H9 (cell line): ENCODE data around the gene OVAAL. TPM values are rescaled to one million over a fixed set of nuclear protein-coding genes. Genes with fewer than 3 reads are reported as not detected.
A peak's percentile ranks its signal among the peaks of the same experiment; 100 is the strongest.

ENCODE experiments used
- DNase-seq: peaks from one replicate; pipeline ENCODE4 v3.0.0-alpha.2; 2017
- H2AFZ ChIP-seq: one replicate; pipeline ENCODE4 v1.6.1; 2013; ENCODE audit warnings: mild to moderate bottlenecking, low read length, control low read depth, moderate library complexity
- H2AK5ac ChIP-seq: 2 replicates; pipeline ENCODE4 v1.6.1; 2013; ENCODE audit warnings: low read length, control low read depth, mixed read lengths; ENCODE audit not compliant: insufficient read length
- H2BK120ac ChIP-seq: one replicate; pipeline ENCODE4 v1.6.1; 2013; ENCODE audit warnings: low read depth, mild to moderate bottlenecking, low read length, control low read depth, inconsistent platforms; ENCODE audit not compliant: poor library complexity, severe bottlenecking
- H2BK12ac ChIP-seq: 2 replicates; pipeline ENCODE4 v1.6.1; 2013; ENCODE audit warnings: low read length, control low read depth, mixed read lengths, low read depth; ENCODE audit not compliant: insufficient read length
- H2BK15ac ChIP-seq: 2 replicates; pipeline ENCODE4 v1.6.1; 2013; ENCODE audit warnings: low read depth, low read length, control low read depth
- H2BK20ac ChIP-seq: one replicate; pipeline ENCODE4 v1.6.1; 2013; ENCODE audit warnings: low read depth, mild to moderate bottlenecking, low read length, control low read depth, inconsistent platforms; ENCODE audit not compliant: poor library complexity, severe bottlenecking
- H2BK5ac ChIP-seq: 2 replicates; pipeline ENCODE4 v1.6.1; 2013; ENCODE audit warnings: low read length, control low read depth, mixed read lengths; ENCODE audit not compliant: insufficient read length
- H3K14ac ChIP-seq: 2 replicates; pipeline ENCODE4 v1.6.1; 2013; ENCODE audit warnings: low read length, control low read depth; ENCODE audit not compliant: insufficient read depth
- H3K18ac ChIP-seq: 2 replicates; pipeline ENCODE4 v1.6.1; 2013; ENCODE audit warnings: low read depth, mild to moderate bottlenecking, mixed read lengths, low read length, control low read depth; ENCODE audit not compliant: insufficient read length
- H3K23ac ChIP-seq: 2 replicates; pipeline ENCODE4 v1.6.1; 2013; ENCODE audit warnings: low read length, control low read depth, mixed read lengths, low read depth; ENCODE audit not compliant: insufficient read length
- H3K23me2 ChIP-seq: 2 replicates; pipeline ENCODE4 v1.6.1; 2013; ENCODE audit warnings: low read depth, mild to moderate bottlenecking, mixed read lengths, low read length, control low read depth; ENCODE audit not compliant: insufficient read length, poor library complexity, severe bottlenecking
- H3K27ac ChIP-seq: 2 replicates; pipeline ENCODE4 v1.5.1; 2013; ENCODE audit warnings: low read length, control low read depth, mixed read lengths, low read depth; ENCODE audit not compliant: insufficient read length
- H3K27me3 ChIP-seq: 2 replicates; pipeline ENCODE4 v1.6.1; 2013; ENCODE audit warnings: low read length, control low read depth, inconsistent platforms; ENCODE audit not compliant: insufficient read depth
- H3K4ac ChIP-seq: 2 replicates; pipeline ENCODE4 v1.6.1; 2013; ENCODE audit warnings: low read depth, mild to moderate bottlenecking, control low read depth, inconsistent platforms, low read length, moderate library complexity
- H3K4me1 ChIP-seq: 2 replicates; pipeline ENCODE4 v1.6.1; 2013; ENCODE audit warnings: low read length, control low read depth, inconsistent platforms; ENCODE audit not compliant: insufficient read depth
- H3K4me2 ChIP-seq: 2 replicates; pipeline ENCODE4 v1.6.1; 2013; ENCODE audit warnings: low read length, control low read depth, mixed read lengths; ENCODE audit not compliant: insufficient read length, insufficient read depth
- H3K56ac ChIP-seq: 2 replicates; pipeline ENCODE4 v1.6.1; 2013; ENCODE audit warnings: low read depth, mild to moderate bottlenecking, mixed read lengths, low read length, control low read depth; ENCODE audit not compliant: insufficient read length
- H3K79me1 ChIP-seq: 2 replicates; pipeline ENCODE4 v1.6.1; 2013; ENCODE audit warnings: low read depth, mild to moderate bottlenecking, moderate library complexity, low read length, control low read depth, inconsistent platforms; ENCODE audit not compliant: insufficient read depth, poor library complexity, severe bottlenecking
- H3K79me2 ChIP-seq: 2 replicates; pipeline ENCODE4 v1.6.1; 2013; ENCODE audit warnings: low read length, control low read depth, inconsistent platforms; ENCODE audit not compliant: insufficient read depth
- H3K9ac ChIP-seq: 2 replicates; pipeline ENCODE4 v1.6.1; 2013; ENCODE audit warnings: low read length, control low read depth, mixed read lengths; ENCODE audit not compliant: insufficient read length; ENCODE audit errors: extremely low read depth
- H3K9me3 ChIP-seq: one replicate; pipeline ENCODE4 v1.6.1; 2013; ENCODE audit warnings: low read depth, low read length, inconsistent platforms; ENCODE audit not compliant: control insufficient read depth
- H3T11ph ChIP-seq: one replicate; pipeline ENCODE4 v1.6.1; 2013; ENCODE audit warnings: mild to moderate bottlenecking, low read length, control low read depth, inconsistent platforms
- H4K20me1 ChIP-seq: one replicate; pipeline ENCODE4 v1.6.1; 2013; ENCODE audit not compliant: control insufficient read depth, insufficient read length, insufficient read depth
- H4K5ac ChIP-seq: 2 replicates; pipeline ENCODE4 v1.6.1; 2013; ENCODE audit warnings: low read depth, mild to moderate bottlenecking, mixed read lengths, low read length, control low read depth; ENCODE audit not compliant: insufficient read length
- H4K8ac ChIP-seq: replicated peaks from 2 replicates; pipeline ENCODE4 v1.6.1; 2013; ENCODE audit warnings: low read length, control low read depth, mixed read lengths, low read depth; ENCODE audit not compliant: insufficient read length
- H4K91ac ChIP-seq: 2 replicates; pipeline ENCODE4 v1.6.1; 2013; ENCODE audit warnings: low read depth, mild to moderate bottlenecking, moderate library complexity, mixed read lengths, low read length, control low read depth; ENCODE audit not compliant: insufficient read length
- H3K27ac Mint-ChIP-seq, 3 experiments: 2 replicates in 2 of 3; 3 replicates in 1 of 3; pipeline ENCODE4 v1.8.0; 2020 to 2021; ENCODE audit warnings: mixed read lengths in 3 of 3, mild to moderate bottlenecking in 1 of 3, moderate library complexity in 1 of 3
- H3K27me3 Mint-ChIP-seq: 2 replicates; pipeline ENCODE4 v1.8.0; 2021; ENCODE audit warnings: low read depth, mild to moderate bottlenecking, moderate library complexity, mixed read lengths
- H3K36me3 Mint-ChIP-seq, 3 experiments: 2 replicates in 2 of 3; 3 replicates in 1 of 3; pipeline ENCODE4 v1.8.0; 2020 to 2021; ENCODE audit warnings: low read depth in 3 of 3, mixed read lengths in 3 of 3; ENCODE audit not compliant: insufficient read depth in 1 of 3
- H3K4me1 Mint-ChIP-seq, 2 experiments: 2 replicates each; pipeline ENCODE4 v1.8.0; 2020; ENCODE audit warnings: mixed read lengths in 2 of 2
- H3K4me3 Mint-ChIP-seq, 2 experiments: 2 replicates in 1 of 2; 3 replicates in 1 of 2; pipeline ENCODE4 v1.8.0; 2020 to 2021; ENCODE audit warnings: mild to moderate bottlenecking in 2 of 2, mixed read lengths in 2 of 2, moderate library complexity in 1 of 2
- H3K9me3 Mint-ChIP-seq, 2 experiments: 2 replicates in 1 of 2; 3 replicates in 1 of 2; pipeline ENCODE4 v1.8.0; 2020; ENCODE audit warnings: mild to moderate bottlenecking in 2 of 2, mixed read lengths in 2 of 2, moderate library complexity in 1 of 2
- WGBS: extraction: QIAGEN DNeasy Blood & Tissue Kit; methylation state at CpG from one replicate; pipeline ENCODE4 v1.1.7; 2013; ENCODE audit warnings: missing lambda C conversion rate, low lambda C conversion rate, mixed read lengths; ENCODE audit not compliant: insufficient read length; ENCODE audit errors: extremely low coverage; 5-methylcytosine and 5-hydroxymethylcytosine counted together
- total RNA-seq: library from RNA; stranded (reverse); gene quantifications from 2 replicates; pipeline ENCODE4 v1.2.1, GENCODE V29; 2021
- TF ChIP-seq, protein P1 (sequence below): fragments of 200-600 bp; sonication (generic); conservative IDR thresholded peaks from 3 replicates; pipeline ENCODE4 v1.8.0; 2021; ENCODE audit warnings: antibody characterized with exemption, mild to moderate bottlenecking

OVAAL gene
- total RNA-seq, 1 experiment from 2014 or later = not detected

GRCh38 chr1:180519846-180520245 lies 38.9 kb upstream of the OVAAL start:
- no peaks in the 10 kb centered on the region for H3K27me3 Mint-ChIP-seq
- H2BK12ac ChIP-seq = no peak overlapping the region
- H4K91ac ChIP-seq = no peak overlapping the region
- no peaks in the 10 kb centered on the region for H3K9me3 Mint-ChIP-seq
- no peak overlapping the region for H4K8ac ChIP-seq
- H3K18ac ChIP-seq = no peak overlapping the region
- no peaks in the 10 kb centered on the region for H3K79me1 ChIP-seq
- H3K79me2 ChIP-seq = no peaks in the 10 kb centered on the region
- no peak overlapping the region for H2BK5ac ChIP-seq
- peaks cover 19 to 30% of the 10 kb centered on the region in 2 experiments for H3K4me1 Mint-ChIP-seq
- DNase-seq = no peak
- H2BK20ac ChIP-seq = no peak overlapping the region
- H4K5ac ChIP-seq = no peak overlapping the region
- H3K23ac ChIP-seq = no peak overlapping the region
- no peak overlapping the region for H3K4me2 ChIP-seq
- no peak overlapping the region for H3T11ph ChIP-seq
- H3K9ac ChIP-seq = no peak overlapping the region
- peak overlapping the region in 1 of 3 experiments; percentile 53; a peak in 2 of 7 replicates for H3K27ac Mint-ChIP-seq
- H2AFZ ChIP-seq = no peak overlapping the region
- no peak overlapping the region for H3K4ac ChIP-seq
- no peaks in the 10 kb centered on the region for H3K36me3 Mint-ChIP-seq
- no peak overlapping the region for H3K56ac ChIP-seq
- no peaks in the 10 kb centered on the region for H3K27me3 ChIP-seq
- no peak overlapping the region for H3K4me3 Mint-ChIP-seq
- peaks cover 2% of the 10 kb centered on the region; the same call in 1 of the 2 replicates for H3K4me1 ChIP-seq
- no peaks in the 10 kb centered on the region for H3K9me3 ChIP-seq
- TF ChIP-seq, protein P1, sequence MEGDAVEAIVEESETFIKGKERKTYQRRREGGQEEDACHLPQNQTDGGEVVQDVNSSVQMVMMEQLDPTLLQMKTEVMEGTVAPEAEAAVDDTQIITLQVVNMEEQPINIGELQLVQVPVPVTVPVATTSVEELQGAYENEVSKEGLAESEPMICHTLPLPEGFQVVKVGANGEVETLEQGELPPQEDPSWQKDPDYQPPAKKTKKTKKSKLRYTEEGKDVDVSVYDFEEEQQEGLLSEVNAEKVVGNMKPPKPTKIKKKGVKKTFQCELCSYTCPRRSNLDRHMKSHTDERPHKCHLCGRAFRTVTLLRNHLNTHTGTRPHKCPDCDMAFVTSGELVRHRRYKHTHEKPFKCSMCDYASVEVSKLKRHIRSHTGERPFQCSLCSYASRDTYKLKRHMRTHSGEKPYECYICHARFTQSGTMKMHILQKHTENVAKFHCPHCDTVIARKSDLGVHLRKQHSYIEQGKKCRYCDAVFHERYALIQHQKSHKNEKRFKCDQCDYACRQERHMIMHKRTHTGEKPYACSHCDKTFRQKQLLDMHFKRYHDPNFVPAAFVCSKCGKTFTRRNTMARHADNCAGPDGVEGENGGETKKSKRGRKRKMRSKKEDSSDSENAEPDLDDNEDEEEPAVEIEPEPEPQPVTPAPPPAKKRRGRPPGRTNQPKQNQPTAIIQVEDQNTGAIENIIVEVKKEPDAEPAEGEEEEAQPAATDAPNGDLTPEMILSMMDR = no peak
- no peak overlapping the region for H2BK15ac ChIP-seq
- H4K20me1 ChIP-seq = no peaks in the 10 kb centered on the region
- no peak overlapping the region for H3K27ac ChIP-seq
- H2AK5ac ChIP-seq = no peak overlapping the region
- no peak overlapping the region for H2BK120ac ChIP-seq
- no peak overlapping the region for H3K14ac ChIP-seq
- no CpG with 5 or more reads among the region's 4 CpGs for WGBS
- H3K23me2 ChIP-seq = no peaks in the 10 kb centered on the region
